OCI-LY1 (cell line): ENCODE measurements around the gene SDK1.

Experiments
- H2AFZ ChIP-seq: fragments of 200-600 bp; sonication (generic), shearing (Covaris generic); 2 replicates; pipeline ENCODE4 v1.6.0; 2014; ENCODE audit warnings: antibody characterized with exemption, mild to moderate bottlenecking, low read length
- H3F3A ChIP-seq: fragments of 200-600 bp; sonication (generic), shearing (Covaris generic); 2 replicates; pipeline ENCODE4 v1.6.0; 2014; ENCODE audit warnings: mild to moderate bottlenecking, antibody characterized with exemption, low read length, moderate library complexity; ENCODE audit not compliant: insufficient read depth
- H3K27ac ChIP-seq: fragments of 200-600 bp; sonication (generic); 2 replicates; pipeline ENCODE4 v1.5.1; 2014; ENCODE audit warnings: low read length, mixed run types, mild to moderate bottlenecking, low read depth; ENCODE audit not compliant: poor library complexity, severe bottlenecking
- H3K27me3 ChIP-seq: fragments of 200-600 bp; sonication (generic); 2 replicates; pipeline ENCODE4 v1.6.0; 2014; ENCODE audit warnings: antibody characterized with exemption, mild to moderate bottlenecking, low read length, moderate library complexity; ENCODE audit not compliant: insufficient read depth
- H3K36me3 ChIP-seq: fragments of 200-600 bp; sonication (generic); 2 replicates; pipeline ENCODE4 v1.6.1; 2014; ENCODE audit warnings: mild to moderate bottlenecking, antibody characterized with exemption, low read length, moderate library complexity, mixed read lengths; ENCODE audit not compliant: insufficient read depth
- H3K4me1 ChIP-seq: fragments of 200-600 bp; sonication (generic); 2 replicates; pipeline ENCODE4 v1.5.1; 2014; ENCODE audit warnings: mild to moderate bottlenecking, low read length, moderate library complexity; ENCODE audit not compliant: insufficient read depth, severe bottlenecking
- H3K4me2 ChIP-seq: fragments of 200-600 bp; sonication (generic), shearing (Covaris generic); 2 replicates; pipeline ENCODE4 v1.6.1; 2014; ENCODE audit warnings: low read length
- H3K4me3 ChIP-seq: fragments of 200-600 bp; sonication (generic); 2 replicates; pipeline ENCODE4 v1.5.1; 2014; ENCODE audit warnings: low read length, low read depth, mild to moderate bottlenecking, mixed read lengths; ENCODE audit not compliant: poor library complexity, severe bottlenecking
- H3K79me2 ChIP-seq: fragments of 200-600 bp; shearing (Covaris generic); 2 replicates; pipeline ENCODE4 v1.6.1; 2016; ENCODE audit warnings: mixed run types, low read length, mixed read lengths; ENCODE audit not compliant: insufficient read depth
- H3K9ac ChIP-seq: fragments of 200-600 bp; sonication (generic), shearing (Covaris generic); 2 replicates; pipeline ENCODE4 v1.6.1; 2014; ENCODE audit warnings: mild to moderate bottlenecking, low read length, mixed read lengths
- H3K9me2 ChIP-seq: fragments of 200-600 bp; sonication (generic), shearing (Covaris generic); 2 replicates; pipeline ENCODE4 v1.6.1; 2014; ENCODE audit warnings: low read depth, mild to moderate bottlenecking, low read length, mixed read lengths
- H3K9me3 ChIP-seq: fragments of 200-600 bp; shearing (Covaris generic); 2 replicates; pipeline ENCODE4 v1.6.1; 2014; ENCODE audit warnings: low read length, mixed read lengths
- H4K20me1 ChIP-seq: fragments of 200-600 bp; sonication (generic), shearing (Covaris generic); 2 replicates; pipeline ENCODE4 v1.6.0; 2016; ENCODE audit warnings: mild to moderate bottlenecking, low read length; ENCODE audit not compliant: insufficient read depth
- EZH2 ChIP-seq: fragments of 200-600 bp; sonication (generic), shearing (Covaris generic); IDR thresholded peaks from 2 replicates; pipeline ENCODE4 v1.8.0; 2017; ENCODE audit warnings: borderline replicate concordance, mixed run types, mild to moderate bottlenecking, antibody characterized with exemption, low read length, moderate library complexity, mixed read lengths
- TF ChIP-seq, protein P1 (sequence below): fragments of 200-600 bp; sonication (generic), shearing (Covaris generic); IDR thresholded peaks from 2 replicates; pipeline ENCODE4 v1.5.1; 2017; ENCODE audit warnings: mild to moderate bottlenecking, antibody characterized with exemption, low read length, moderate library complexity, mixed read lengths

Gene SDK1

DNA sequence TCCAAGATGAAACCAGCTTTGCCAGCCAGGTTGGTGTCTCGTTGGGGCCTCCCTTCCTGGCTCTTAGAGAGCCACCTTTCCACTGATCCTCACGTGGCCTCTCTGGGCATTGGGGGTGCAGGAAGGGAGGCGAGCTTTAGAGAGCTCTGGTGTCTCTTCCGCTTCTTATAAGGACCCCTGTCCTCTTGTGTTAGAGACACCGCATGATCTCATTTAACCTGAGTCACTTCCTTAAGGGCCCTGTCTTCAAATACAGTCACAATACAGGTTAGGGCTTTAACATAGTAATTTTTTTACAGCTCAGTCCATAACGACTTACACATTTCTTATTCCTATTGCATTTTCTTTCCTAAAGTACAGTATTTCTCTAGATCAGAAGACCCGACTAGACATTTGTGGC is 535.8 kb downstream of the SDK1 start:
- H3K27ac ChIP-seq, result no peak overlapping the region

DNA sequence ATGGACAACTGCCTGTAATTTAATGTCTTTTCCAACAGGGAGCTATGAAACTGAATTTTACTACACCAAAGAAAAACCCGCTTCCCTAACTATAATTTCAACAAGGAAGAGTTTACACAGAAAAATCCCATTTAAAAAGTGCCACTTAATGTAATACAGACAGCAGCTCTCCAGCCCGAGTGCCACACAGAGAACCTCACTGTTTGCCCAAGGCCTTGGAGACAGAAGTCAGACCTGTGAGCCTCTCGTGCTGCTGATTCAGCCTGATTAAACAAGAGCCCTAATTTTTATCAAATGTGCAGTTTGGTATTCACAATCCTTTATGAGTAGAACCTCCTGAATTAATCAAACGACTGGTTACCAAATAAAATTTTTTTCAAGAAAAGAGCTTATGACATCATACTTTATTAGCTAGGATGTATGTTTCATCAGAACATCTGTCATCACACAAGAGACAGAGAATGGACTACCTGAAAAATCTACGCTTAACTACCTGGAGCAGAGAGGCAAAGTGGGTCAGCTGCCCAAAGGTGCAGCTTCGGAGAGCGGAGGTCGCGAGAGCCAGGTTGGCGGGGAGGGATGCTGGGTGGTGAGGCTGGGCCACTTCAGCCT is 543.6 kb downstream of the SDK1 start:
- H3K9ac ChIP-seq, result no peak overlapping the region
- no peaks in the 10 kb centered on the region for H4K20me1 ChIP-seq
- no peaks in the 10 kb centered on the region for H3K36me3 ChIP-seq
- no peaks in the 10 kb centered on the region for H3K9me2 ChIP-seq
- no peaks in the 10 kb centered on the region for H3F3A ChIP-seq
- no peak overlapping the region for H3K4me2 ChIP-seq
- no peaks in the 10 kb centered on the region for H3K4me1 ChIP-seq
- H2AFZ ChIP-seq, result no peak overlapping the region
- H3K79me2 ChIP-seq, result no peaks in the 10 kb centered on the region
- no peak overlapping the region for H3K4me3 ChIP-seq
- no peaks in the 10 kb centered on the region for H3K9me3 ChIP-seq
- H3K27me3 ChIP-seq, result no peaks in the 10 kb centered on the region
- H3K27ac ChIP-seq, result no peak overlapping the region
- TF ChIP-seq, protein P1, sequence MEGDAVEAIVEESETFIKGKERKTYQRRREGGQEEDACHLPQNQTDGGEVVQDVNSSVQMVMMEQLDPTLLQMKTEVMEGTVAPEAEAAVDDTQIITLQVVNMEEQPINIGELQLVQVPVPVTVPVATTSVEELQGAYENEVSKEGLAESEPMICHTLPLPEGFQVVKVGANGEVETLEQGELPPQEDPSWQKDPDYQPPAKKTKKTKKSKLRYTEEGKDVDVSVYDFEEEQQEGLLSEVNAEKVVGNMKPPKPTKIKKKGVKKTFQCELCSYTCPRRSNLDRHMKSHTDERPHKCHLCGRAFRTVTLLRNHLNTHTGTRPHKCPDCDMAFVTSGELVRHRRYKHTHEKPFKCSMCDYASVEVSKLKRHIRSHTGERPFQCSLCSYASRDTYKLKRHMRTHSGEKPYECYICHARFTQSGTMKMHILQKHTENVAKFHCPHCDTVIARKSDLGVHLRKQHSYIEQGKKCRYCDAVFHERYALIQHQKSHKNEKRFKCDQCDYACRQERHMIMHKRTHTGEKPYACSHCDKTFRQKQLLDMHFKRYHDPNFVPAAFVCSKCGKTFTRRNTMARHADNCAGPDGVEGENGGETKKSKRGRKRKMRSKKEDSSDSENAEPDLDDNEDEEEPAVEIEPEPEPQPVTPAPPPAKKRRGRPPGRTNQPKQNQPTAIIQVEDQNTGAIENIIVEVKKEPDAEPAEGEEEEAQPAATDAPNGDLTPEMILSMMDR, result no peak
- TF ChIP-seq EZH2, result no peak

More for the DNA sequence above, 535.8 kb downstream of the SDK1 start:
- H4K20me1 ChIP-seq, result no peaks in the 10 kb centered on the region
- H3K4me3 ChIP-seq, result no peak overlapping the region
- H2AFZ ChIP-seq, result no peak overlapping the region
- no peaks in the 10 kb centered on the region for H3F3A ChIP-seq
- no peaks in the 10 kb centered on the region for H3K36me3 ChIP-seq
- H3K4me2 ChIP-seq, result no peak overlapping the region
- H3K79me2 ChIP-seq, result no peaks in the 10 kb centered on the region
- H3K27me3 ChIP-seq, result no peaks in the 10 kb centered on the region
- H3K9ac ChIP-seq, result no peak overlapping the region
- no peaks in the 10 kb centered on the region for H3K9me2 ChIP-seq
- no peaks in the 10 kb centered on the region for H3K4me1 ChIP-seq
- no peaks in the 10 kb centered on the region for H3K9me3 ChIP-seq
- TF ChIP-seq EZH2, result no peak
- TF ChIP-seq, protein P1, result no peak

DNA sequence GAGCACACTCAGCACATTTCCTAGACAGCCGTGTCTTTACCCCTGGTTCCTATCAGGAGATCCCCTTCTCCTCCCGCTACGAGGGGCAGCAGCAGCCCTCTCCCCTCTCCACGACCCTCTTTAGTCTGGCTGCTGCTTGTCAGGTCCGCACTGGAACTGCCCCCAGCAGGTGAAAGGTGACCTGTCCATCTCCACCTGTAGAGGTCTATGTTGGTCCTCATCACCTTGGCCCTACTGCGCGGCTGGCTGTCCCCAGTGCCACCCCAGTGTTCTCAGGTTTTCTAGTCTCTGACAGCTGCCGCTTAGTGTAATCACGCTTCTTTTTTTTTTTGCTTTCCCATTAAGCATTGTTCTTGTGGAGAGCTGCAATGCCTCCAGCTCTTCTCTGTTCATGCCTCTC is 545.7 kb downstream of the SDK1 start:
- TF ChIP-seq, protein P1, result no peak
- no peak for TF ChIP-seq EZH2

More for the DNA sequence above, 545.7 kb downstream of the SDK1 start:
- no peaks in the 10 kb centered on the region for H3K36me3 ChIP-seq
- H3K9me2 ChIP-seq, result no peaks in the 10 kb centered on the region
- H2AFZ ChIP-seq, result no peak overlapping the region
- no peak overlapping the region for H3K4me2 ChIP-seq
- H3K27me3 ChIP-seq, result no peaks in the 10 kb centered on the region
- H3F3A ChIP-seq, result no peaks in the 10 kb centered on the region
- no peaks in the 10 kb centered on the region for H4K20me1 ChIP-seq
- H3K4me3 ChIP-seq, result no peak overlapping the region
- no peak overlapping the region for H3K27ac ChIP-seq
- H3K79me2 ChIP-seq, result no peaks in the 10 kb centered on the region
- H3K4me1 ChIP-seq, result no peaks in the 10 kb centered on the region
- H3K9ac ChIP-seq, result no peak overlapping the region
- H3K9me3 ChIP-seq, result no peaks in the 10 kb centered on the region
